Prostate gland (tissue), 2 donors: ENCODE results near the gene OLFM1. TPM values are rescaled to one million over a fixed set of nuclear protein-coding genes. Genes with fewer than 3 reads are reported as not detected.

Source experiments
- DNase-seq: peaks from one replicate; pipeline ENCODE4 v3.0.0-alpha.2; 2019; ENCODE audit warnings: low spot score
- H3K27ac ChIP-seq, 2 donors: fragments of 200-600 bp; sonication (generic); 2 replicates each; pipeline ENCODE4 v1.5.1; 2017 to 2019
- H3K27me3 ChIP-seq: fragments of 200-600 bp; sonication (generic); replicated peaks from 2 replicates; pipeline ENCODE4 v1.5.1; 2019; ENCODE audit not compliant: insufficient read depth
- H3K36me3 ChIP-seq, 2 donors: fragments of 200-600 bp; sonication (generic); 1 replicate in 1 of 2; 2 replicates in 1 of 2; pipeline versions ENCODE4 v1.5.1 to v1.8.1; 2017 to 2019
- H3K4me1 ChIP-seq: fragments of 200-600 bp; sonication (generic); replicated peaks from 2 replicates; pipeline ENCODE4 v1.5.1; 2019
- H3K4me3 ChIP-seq, 2 donors: fragments of 200-600 bp; sonication (generic); 2 replicates each; pipeline ENCODE4 v1.5.1; 2017 to 2019
- H3K9me3 ChIP-seq: fragments of 200-600 bp; sonication (generic); 2 replicates; pipeline ENCODE4 v1.5.1; 2017
- POLR2A ChIP-seq: fragments of 450-650 bp; IDR thresholded peaks from one replicate; pipeline ENCODE4 v1.6.1; 2016; ENCODE audit warnings: antibody characterized with exemption, mild to moderate bottlenecking
- POLR2AphosphoS5 ChIP-seq: sonication (generic); formaldehyde crosslinking; IDR thresholded peaks from one replicate; pipeline ENCODE4 v1.6.1; 2017; ENCODE audit warnings: antibody characterized with exemption
- WGBS: methylation state at CpG from one replicate; pipeline ENCODE4 v1.1.5; 2018; 5-methylcytosine and 5-hydroxymethylcytosine counted together
- intact Hi-C: fragments of 100-400 bp; cut with DNase I; formaldehyde crosslinking; loops from one replicate; pipeline ENCODE4 v1.14.2; 2022
- total RNA-seq, 2 donors: library from RNA; depleted of rRNA; stranded (reverse); fragments of >200 nt; gene quantifications; one replicate each; pipeline ENCODE4 v1.1.0, GENCODE V29; 2016
- TF ChIP-seq, protein P1 (sequence below), 4 experiments: fragments of 200-600 bp in 2 of 4; fragments of 450-650 bp in 2 of 4; sonication (generic) in 2 of 4; IDR thresholded peaks; 1 replicate in 3 of 4; 2 replicates in 1 of 4; pipeline ENCODE4 v1.5.1; 2016 to 2019; ENCODE audit warnings: antibody characterized with exemption in 4 of 4, mild to moderate bottlenecking in 2 of 4, moderate library complexity in 2 of 4

OLFM1 gene
- total RNA-seq, 2 donors from 2014 or later = 11.7 to 23.3 TPM

DNA sequence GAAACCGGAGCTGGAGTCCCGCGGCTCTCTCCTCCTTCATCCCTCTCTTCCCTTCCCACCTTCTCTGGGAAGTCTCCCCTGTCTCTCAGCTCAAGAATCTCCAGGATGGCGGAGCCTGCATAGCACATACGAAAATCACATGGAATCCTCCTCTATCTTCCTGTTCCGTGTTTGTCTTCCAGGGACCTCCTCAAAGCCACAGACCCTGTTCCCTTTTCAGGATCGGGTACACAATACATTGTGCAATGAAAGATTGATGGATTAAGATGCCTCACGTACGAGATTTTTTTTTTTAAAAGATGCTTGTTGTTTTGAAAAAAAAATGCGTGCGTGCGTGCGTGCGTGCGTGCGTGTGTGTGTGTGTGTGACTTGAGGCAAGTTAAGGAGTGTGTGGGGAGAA lies 46.6 kb upstream of the OLFM1 start:
- Histone ChIP-seq H3K4me3 (no peak overlapping the region), H3K27ac (no peak overlapping the region), H3K27me3 (no peaks in the 10 kb centered on the region), H3K9me3 (no peaks in the 10 kb centered on the region), H3K4me1 (no peaks in the 10 kb centered on the region), H3K36me3 (no peaks in the 10 kb centered on the region)
- TF ChIP-seq POLR2AphosphoS5 (no peak), POLR2A (no peak)
- TF ChIP-seq, protein P1, sequence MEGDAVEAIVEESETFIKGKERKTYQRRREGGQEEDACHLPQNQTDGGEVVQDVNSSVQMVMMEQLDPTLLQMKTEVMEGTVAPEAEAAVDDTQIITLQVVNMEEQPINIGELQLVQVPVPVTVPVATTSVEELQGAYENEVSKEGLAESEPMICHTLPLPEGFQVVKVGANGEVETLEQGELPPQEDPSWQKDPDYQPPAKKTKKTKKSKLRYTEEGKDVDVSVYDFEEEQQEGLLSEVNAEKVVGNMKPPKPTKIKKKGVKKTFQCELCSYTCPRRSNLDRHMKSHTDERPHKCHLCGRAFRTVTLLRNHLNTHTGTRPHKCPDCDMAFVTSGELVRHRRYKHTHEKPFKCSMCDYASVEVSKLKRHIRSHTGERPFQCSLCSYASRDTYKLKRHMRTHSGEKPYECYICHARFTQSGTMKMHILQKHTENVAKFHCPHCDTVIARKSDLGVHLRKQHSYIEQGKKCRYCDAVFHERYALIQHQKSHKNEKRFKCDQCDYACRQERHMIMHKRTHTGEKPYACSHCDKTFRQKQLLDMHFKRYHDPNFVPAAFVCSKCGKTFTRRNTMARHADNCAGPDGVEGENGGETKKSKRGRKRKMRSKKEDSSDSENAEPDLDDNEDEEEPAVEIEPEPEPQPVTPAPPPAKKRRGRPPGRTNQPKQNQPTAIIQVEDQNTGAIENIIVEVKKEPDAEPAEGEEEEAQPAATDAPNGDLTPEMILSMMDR (IDR thresholded peaks at IDR 0.05) = no peak
- WGBS = 74% methylated on average over 16 of the region's 16 CpGs
- no peak for DNase-seq
- intact Hi-C loops = no loop called here

DNA sequence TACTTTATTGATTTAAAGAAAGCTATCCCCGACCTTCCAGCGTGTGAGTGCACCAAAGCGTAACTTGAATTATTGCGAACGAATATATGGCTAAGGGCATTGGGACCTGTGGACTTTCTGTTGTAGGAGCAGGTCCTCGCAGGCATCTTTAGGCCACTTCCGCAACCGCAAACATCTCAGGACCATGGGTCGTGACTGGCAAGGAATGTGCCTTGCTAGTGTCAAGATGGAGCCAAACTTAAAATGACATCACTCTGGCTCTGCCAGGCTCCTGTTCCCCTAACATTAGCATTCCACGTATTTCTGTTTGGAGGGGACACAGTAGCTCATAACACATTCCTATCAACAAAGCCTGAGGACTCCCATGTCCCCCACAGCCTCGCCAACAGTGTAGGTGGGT lies 44.1 kb upstream of the OLFM1 start:
- 91% methylated on average over 11 of the region's 11 CpGs for WGBS
- Histone ChIP-seq H3K4me3 (no peak overlapping the region), H3K36me3 (no peaks in the 10 kb centered on the region), H3K27me3 (no peaks in the 10 kb centered on the region), H3K9me3 (no peaks in the 10 kb centered on the region), H3K27ac (no peak overlapping the region), H3K4me1 (no peaks in the 10 kb centered on the region)
- TF ChIP-seq POLR2A = no peak
- no peak for TF ChIP-seq POLR2AphosphoS5
- TF ChIP-seq, protein P1 (IDR thresholded peaks at IDR 0.05) = no peak
- DNase-seq = no peak
- intact Hi-C loops = no loop called here

DNA sequence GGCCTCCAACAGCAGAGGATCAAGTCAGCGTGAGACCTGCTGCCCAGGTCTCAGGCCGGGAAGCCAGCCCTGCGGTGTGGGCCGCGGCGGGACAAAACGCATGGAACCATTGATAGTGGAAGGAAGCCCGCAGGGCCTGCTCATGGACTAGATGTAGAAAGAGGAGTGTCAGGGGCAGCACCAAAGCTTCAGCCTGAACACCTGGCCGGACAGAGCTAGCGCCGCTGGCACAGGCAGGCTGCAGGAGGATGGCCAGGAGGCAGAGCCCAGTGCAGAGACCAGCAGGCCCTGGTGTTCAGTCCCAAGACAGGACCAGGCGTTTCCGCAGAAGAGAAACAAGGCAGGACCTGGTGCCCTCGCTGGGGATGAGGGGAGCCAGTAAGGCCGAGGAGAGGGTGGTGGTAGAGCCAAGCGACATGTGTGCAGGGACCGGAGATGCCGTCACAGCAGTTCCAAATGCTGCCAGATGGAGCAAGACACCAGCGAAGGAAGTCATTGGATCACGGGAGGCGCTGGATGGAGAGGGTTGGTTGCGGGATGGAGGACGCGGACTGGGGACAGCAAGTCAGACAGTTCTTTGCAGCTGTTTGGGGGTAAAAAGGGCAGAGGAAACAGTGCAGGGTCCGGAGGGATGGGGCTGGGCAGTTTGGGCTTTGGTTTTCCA lies 42.1 kb upstream of the OLFM1 start:
- Histone ChIP-seq H3K4me3 (no peak overlapping the region), H3K36me3 (no peaks in the 10 kb centered on the region), H3K4me1 (no peaks in the 10 kb centered on the region), H3K9me3 (no peaks in the 10 kb centered on the region), H3K27ac (no peak overlapping the region), H3K27me3 (no peaks in the 10 kb centered on the region)
- WGBS = 88% methylated on average over 25 of the region's 25 CpGs
- no peak for DNase-seq
- TF ChIP-seq, protein P1 (IDR thresholded peaks at IDR 0.05) = no peak
- TF ChIP-seq POLR2A (no peak), POLR2AphosphoS5 (no peak)
- intact Hi-C loops = no loop called here

DNA sequence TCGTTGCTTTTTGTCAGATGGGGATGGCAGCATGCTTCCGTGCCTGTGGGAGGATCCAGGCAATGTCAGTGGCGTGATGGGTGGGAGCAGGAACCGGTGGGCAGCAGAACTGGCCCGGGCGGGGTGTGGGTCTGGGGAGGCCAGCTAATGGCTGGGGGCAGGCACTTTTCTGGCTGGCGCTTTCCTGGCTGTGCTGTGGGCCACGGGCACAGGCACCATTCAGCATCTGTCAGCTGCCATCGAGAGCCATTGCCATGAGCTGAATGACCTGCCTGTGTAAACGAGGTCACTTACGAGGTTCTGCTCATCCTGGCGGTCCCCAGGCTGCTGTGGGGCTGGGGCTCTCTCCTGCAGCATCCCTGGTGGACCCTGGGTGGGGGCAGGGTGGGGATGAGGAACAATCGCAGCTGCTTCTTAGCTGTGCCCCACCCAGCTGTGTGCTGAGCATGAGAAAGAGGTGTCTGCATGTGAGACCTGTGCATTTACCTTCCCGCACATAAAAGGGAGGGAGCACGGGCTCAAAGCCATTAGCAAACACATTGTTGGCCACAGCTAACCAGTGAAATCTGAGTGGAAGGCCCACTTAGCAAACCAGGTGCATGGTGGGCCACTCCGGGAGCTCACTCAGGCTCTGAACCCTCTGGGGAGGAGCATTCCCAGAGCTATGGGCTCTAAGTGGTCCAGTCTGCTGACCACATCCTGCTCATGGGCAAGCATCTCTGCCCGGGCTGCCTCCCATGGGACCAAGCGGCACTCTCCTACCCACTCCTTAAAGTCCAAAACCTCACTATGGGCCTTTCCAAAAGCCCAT lies 41.3 kb upstream of the OLFM1 start:
- DNase-seq = no peak
- Histone ChIP-seq H3K36me3 (no peaks in the 10 kb centered on the region), H3K9me3 (no peaks in the 10 kb centered on the region), H3K4me1 (no peaks in the 10 kb centered on the region), H3K27ac (no peak overlapping the region), H3K27me3 (no peaks in the 10 kb centered on the region), H3K4me3 (no peak overlapping the region)
- TF ChIP-seq, protein P1 (IDR thresholded peaks at IDR 0.05) = no peak
- no peak for TF ChIP-seq POLR2A
- TF ChIP-seq POLR2AphosphoS5 = no peak
- intact Hi-C loops = no loop called here
- WGBS = 74% methylated on average over 17 of the region's 18 CpGs
